OCI-LY1 (cell line): ENCODE data around the gene ATP8A1.

Source experiments
- H2AFZ ChIP-seq: fragments of 200-600 bp; sonication (generic), shearing (Covaris generic); 2 replicates; pipeline ENCODE4 v1.6.0; 2014; ENCODE audit warnings: antibody characterized with exemption, mild to moderate bottlenecking, low read length
- H3F3A ChIP-seq: fragments of 200-600 bp; sonication (generic), shearing (Covaris generic); 2 replicates; pipeline ENCODE4 v1.6.0; 2014; ENCODE audit warnings: mild to moderate bottlenecking, antibody characterized with exemption, low read length, moderate library complexity; ENCODE audit not compliant: insufficient read depth
- H3K27ac ChIP-seq: fragments of 200-600 bp; sonication (generic); 2 replicates; pipeline ENCODE4 v1.5.1; 2014; ENCODE audit warnings: low read length, mixed run types, mild to moderate bottlenecking, low read depth; ENCODE audit not compliant: poor library complexity, severe bottlenecking
- H3K27me3 ChIP-seq: fragments of 200-600 bp; sonication (generic); 2 replicates; pipeline ENCODE4 v1.6.0; 2014; ENCODE audit warnings: antibody characterized with exemption, mild to moderate bottlenecking, low read length, moderate library complexity; ENCODE audit not compliant: insufficient read depth
- H3K36me3 ChIP-seq: fragments of 200-600 bp; sonication (generic); 2 replicates; pipeline ENCODE4 v1.6.1; 2014; ENCODE audit warnings: mild to moderate bottlenecking, antibody characterized with exemption, low read length, moderate library complexity, mixed read lengths; ENCODE audit not compliant: insufficient read depth
- H3K4me1 ChIP-seq: fragments of 200-600 bp; sonication (generic); 2 replicates; pipeline ENCODE4 v1.5.1; 2014; ENCODE audit warnings: mild to moderate bottlenecking, low read length, moderate library complexity; ENCODE audit not compliant: insufficient read depth, severe bottlenecking
- H3K4me2 ChIP-seq: fragments of 200-600 bp; sonication (generic), shearing (Covaris generic); 2 replicates; pipeline ENCODE4 v1.6.1; 2014; ENCODE audit warnings: low read length
- H3K4me3 ChIP-seq: fragments of 200-600 bp; sonication (generic); 2 replicates; pipeline ENCODE4 v1.5.1; 2014; ENCODE audit warnings: low read length, low read depth, mild to moderate bottlenecking, mixed read lengths; ENCODE audit not compliant: poor library complexity, severe bottlenecking
- H3K79me2 ChIP-seq: fragments of 200-600 bp; shearing (Covaris generic); 2 replicates; pipeline ENCODE4 v1.6.1; 2016; ENCODE audit warnings: mixed run types, low read length, mixed read lengths; ENCODE audit not compliant: insufficient read depth
- H3K9ac ChIP-seq: fragments of 200-600 bp; sonication (generic), shearing (Covaris generic); 2 replicates; pipeline ENCODE4 v1.6.1; 2014; ENCODE audit warnings: mild to moderate bottlenecking, low read length, mixed read lengths
- H3K9me2 ChIP-seq: fragments of 200-600 bp; sonication (generic), shearing (Covaris generic); 2 replicates; pipeline ENCODE4 v1.6.1; 2014; ENCODE audit warnings: low read depth, mild to moderate bottlenecking, low read length, mixed read lengths
- H3K9me3 ChIP-seq: fragments of 200-600 bp; shearing (Covaris generic); 2 replicates; pipeline ENCODE4 v1.6.1; 2014; ENCODE audit warnings: low read length, mixed read lengths
- H4K20me1 ChIP-seq: fragments of 200-600 bp; sonication (generic), shearing (Covaris generic); 2 replicates; pipeline ENCODE4 v1.6.0; 2016; ENCODE audit warnings: mild to moderate bottlenecking, low read length; ENCODE audit not compliant: insufficient read depth
- CTCF ChIP-seq: fragments of 200-600 bp; sonication (generic), shearing (Covaris generic); IDR thresholded peaks from 2 replicates; pipeline ENCODE4 v1.5.1; 2017; ENCODE audit warnings: mild to moderate bottlenecking, antibody characterized with exemption, low read length, moderate library complexity, mixed read lengths
- EZH2 ChIP-seq: fragments of 200-600 bp; sonication (generic), shearing (Covaris generic); IDR thresholded peaks from 2 replicates; pipeline ENCODE4 v1.8.0; 2017; ENCODE audit warnings: borderline replicate concordance, mixed run types, mild to moderate bottlenecking, antibody characterized with exemption, low read length, moderate library complexity, mixed read lengths

The ATP8A1 gene

GRCh38 chr4:42617030-42617429, 39.9 kb downstream of the ATP8A1 start:
- H3K36me3 ChIP-seq, result peaks cover 39% of the 10 kb centered on the region

GRCh38 chr4:42616572-42616971, 40.3 kb downstream of the ATP8A1 start:
- no peaks in the 10 kb centered on the region for H3K79me2 ChIP-seq
- H3K4me3 ChIP-seq, result no peak overlapping the region
- H3K27me3 ChIP-seq, result no peaks in the 10 kb centered on the region
- H3K36me3 ChIP-seq, result peaks cover 43% of the 10 kb centered on the region
- no peaks in the 10 kb centered on the region for H3F3A ChIP-seq
- TF ChIP-seq EZH2, result no peak
- no peak for TF ChIP-seq CTCF
- no peak overlapping the region for H3K9ac ChIP-seq
- no peaks in the 10 kb centered on the region for H3K9me2 ChIP-seq
- no peak overlapping the region for H3K4me2 ChIP-seq
- no peak overlapping the region for H2AFZ ChIP-seq
- H3K4me1 ChIP-seq, result no peaks in the 10 kb centered on the region
- H4K20me1 ChIP-seq, result no peaks in the 10 kb centered on the region
- no peaks in the 10 kb centered on the region for H3K9me3 ChIP-seq
- no peak overlapping the region for H3K27ac ChIP-seq

More at GRCh38 chr4:42617030-42617429, 39.9 kb downstream of the ATP8A1 start:
- Histone ChIP-seq H3K27me3 (no peaks in the 10 kb centered on the region), H3K27ac (no peak overlapping the region), H3K9ac (no peak overlapping the region), H3K9me3 (no peaks in the 10 kb centered on the region), H3K4me2 (no peak overlapping the region), H4K20me1 (no peaks in the 10 kb centered on the region), H3K79me2 (no peaks in the 10 kb centered on the region), H3K4me1 (no peaks in the 10 kb centered on the region), H3F3A (no peaks in the 10 kb centered on the region), H3K9me2 (no peaks in the 10 kb centered on the region), H3K4me3 (no peak overlapping the region), H2AFZ (no peak overlapping the region)
- TF ChIP-seq CTCF (no peak), EZH2 (no peak)

GRCh38 chr4:42615131-42615763, 41.7 kb downstream of the ATP8A1 start:
- Histone ChIP-seq H3K4me3 (no peak overlapping the region), H3K27ac (no peak overlapping the region), H3K9me3 (no peaks in the 10 kb centered on the region), H3K79me2 (no peaks in the 10 kb centered on the region), H3K4me1 (no peaks in the 10 kb centered on the region), H3K4me2 (no peak overlapping the region), H3K36me3 (peaks cover 47% of the 10 kb centered on the region), H4K20me1 (no peaks in the 10 kb centered on the region), H3F3A (no peaks in the 10 kb centered on the region), H2AFZ (no peak overlapping the region), H3K9me2 (no peaks in the 10 kb centered on the region), H3K27me3 (no peaks in the 10 kb centered on the region), H3K9ac (no peak overlapping the region)
- no peak for TF ChIP-seq CTCF
- TF ChIP-seq EZH2, result no peak
